Bronchial epithelial cell (primary cell): Measurements from ENCODE around the gene LST1. TPM values are rescaled to one million over a fixed set of nuclear protein-coding genes. Genes with fewer than 3 reads are reported as not detected.

ENCODE experiments used
- DNase-seq: peaks from one replicate; pipeline ENCODE4 v3.0.0-alpha.2; 2010; ENCODE audit warnings: low read depth
- FAIRE-seq: peaks from 2 replicates; lab custom pipeline; 2011; peaks lifted over from hg19 to GRCh38; lab: Jason Lieb, UNC
- H3K27me3 ChIP-seq: 2 replicates; pipeline ENCODE4 v1.5.1; 2011; ENCODE audit warnings: low read length; ENCODE audit not compliant: control insufficient read depth, insufficient read depth
- H3K36me3 ChIP-seq: 2 replicates; pipeline ENCODE4 v1.5.1; 2011; ENCODE audit warnings: low read length; ENCODE audit not compliant: control insufficient read depth, insufficient read depth
- H3K4me3 ChIP-seq: 2 replicates; pipeline ENCODE4 v1.5.1; 2011; ENCODE audit warnings: mild to moderate bottlenecking, low read depth, low read length, control low read depth
- total RNA-seq: library from RNA; depleted of rRNA; stranded (reverse); fragments of >200 nt; gene quantifications from 2 replicates; pipeline ENCODE4 v1.2.1, GENCODE V29; 2014
- TF ChIP-seq, protein P1 (sequence below): IDR thresholded peaks from 2 replicates; pipeline ENCODE4 v1.5.1; 2011; ENCODE audit warnings: mild to moderate bottlenecking, moderate library complexity, low read length, control low read depth, inconsistent platforms; ENCODE audit not compliant: insufficient read depth, severe bottlenecking

Gene LST1
- total RNA-seq, 1 donor from 2014 or later = not detected

DNA sequence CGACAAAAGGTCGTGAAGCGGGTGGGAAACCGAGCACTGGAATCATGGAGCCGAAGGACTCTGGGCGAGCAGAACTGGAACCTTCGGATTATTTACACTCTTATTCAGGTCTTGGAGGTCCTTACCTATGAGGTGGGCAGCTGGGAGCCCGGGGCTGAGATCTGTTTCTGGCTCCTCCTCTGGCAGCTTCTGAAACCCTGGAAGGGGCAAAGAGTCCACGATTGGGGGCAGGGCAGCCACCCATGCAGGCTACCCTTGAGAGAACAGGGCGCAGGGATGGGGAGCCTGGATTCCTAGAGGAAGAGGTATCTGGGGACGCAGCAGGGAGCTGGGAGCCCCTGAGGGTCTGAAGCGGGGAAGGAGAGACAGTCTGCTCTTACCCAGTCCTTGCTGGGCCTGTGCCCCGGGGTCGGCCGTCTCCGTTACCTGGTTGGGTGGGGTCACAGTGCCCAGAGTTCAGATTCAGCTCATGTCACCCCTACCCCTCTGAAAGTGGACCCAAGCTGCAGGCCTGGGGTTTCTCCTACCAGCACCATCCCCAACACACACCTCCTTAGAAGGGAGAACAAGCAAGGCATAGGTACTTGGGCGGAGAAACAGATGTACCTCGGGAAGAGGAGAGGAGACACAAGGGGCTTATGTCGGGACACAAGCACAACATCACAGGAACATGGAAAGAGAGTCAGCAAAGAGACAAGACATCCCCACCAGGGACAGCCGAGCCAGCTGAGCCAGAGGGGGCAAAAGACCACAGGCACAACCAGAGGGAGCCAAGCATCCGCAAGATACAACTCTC, 4.4 kb upstream of the LST1 start:
- no peaks in the 10 kb centered on the region for H3K27me3 ChIP-seq
- TF ChIP-seq, protein P1, sequence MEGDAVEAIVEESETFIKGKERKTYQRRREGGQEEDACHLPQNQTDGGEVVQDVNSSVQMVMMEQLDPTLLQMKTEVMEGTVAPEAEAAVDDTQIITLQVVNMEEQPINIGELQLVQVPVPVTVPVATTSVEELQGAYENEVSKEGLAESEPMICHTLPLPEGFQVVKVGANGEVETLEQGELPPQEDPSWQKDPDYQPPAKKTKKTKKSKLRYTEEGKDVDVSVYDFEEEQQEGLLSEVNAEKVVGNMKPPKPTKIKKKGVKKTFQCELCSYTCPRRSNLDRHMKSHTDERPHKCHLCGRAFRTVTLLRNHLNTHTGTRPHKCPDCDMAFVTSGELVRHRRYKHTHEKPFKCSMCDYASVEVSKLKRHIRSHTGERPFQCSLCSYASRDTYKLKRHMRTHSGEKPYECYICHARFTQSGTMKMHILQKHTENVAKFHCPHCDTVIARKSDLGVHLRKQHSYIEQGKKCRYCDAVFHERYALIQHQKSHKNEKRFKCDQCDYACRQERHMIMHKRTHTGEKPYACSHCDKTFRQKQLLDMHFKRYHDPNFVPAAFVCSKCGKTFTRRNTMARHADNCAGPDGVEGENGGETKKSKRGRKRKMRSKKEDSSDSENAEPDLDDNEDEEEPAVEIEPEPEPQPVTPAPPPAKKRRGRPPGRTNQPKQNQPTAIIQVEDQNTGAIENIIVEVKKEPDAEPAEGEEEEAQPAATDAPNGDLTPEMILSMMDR = no peak
- no peaks in the 10 kb centered on the region for H3K36me3 ChIP-seq
- FAIRE-seq (no peak), DNase-seq (no peak)
- peak overlapping the region; percentile 68 for H3K4me3 ChIP-seq

GRCh38 chr6:31582230-31582643, 3.8 kb upstream of the LST1 start, which contains the start of gene LTB:
Gene LTB (minus strand): TSS chr6:31582424. CDS start chr6:31582417, 7 bp downstream.
- no peaks in the 10 kb centered on the region for H3K36me3 ChIP-seq
- H3K27me3 ChIP-seq = no peaks in the 10 kb centered on the region
- TF ChIP-seq, protein P1 = no peak
- peak within 1 kb of the TSS; percentile 68 for H3K4me3 ChIP-seq
- DNase-seq (no peak), FAIRE-seq (no peak)

DNA sequence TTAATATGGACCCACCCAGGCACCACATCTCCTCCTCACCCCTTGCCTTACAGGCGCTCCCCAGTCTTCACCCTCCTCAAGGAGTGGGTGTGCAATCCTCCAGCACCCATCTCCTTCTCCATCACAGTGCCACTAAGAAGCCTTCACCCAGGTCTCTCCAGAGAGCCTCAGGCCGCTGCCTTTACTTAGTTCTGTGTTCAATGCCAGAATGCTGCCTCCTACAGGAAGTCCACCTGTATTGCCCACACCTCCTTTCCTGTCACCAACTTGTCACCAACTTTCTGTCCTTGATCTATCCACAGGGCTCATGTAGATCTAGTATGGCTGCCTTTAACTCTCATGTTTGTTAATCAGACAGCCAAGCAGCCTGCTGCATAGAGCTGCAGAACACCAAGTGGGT, 586 bp upstream of the LST1 start:
- FAIRE-seq (no peak), DNase-seq (no peak)

DNA sequence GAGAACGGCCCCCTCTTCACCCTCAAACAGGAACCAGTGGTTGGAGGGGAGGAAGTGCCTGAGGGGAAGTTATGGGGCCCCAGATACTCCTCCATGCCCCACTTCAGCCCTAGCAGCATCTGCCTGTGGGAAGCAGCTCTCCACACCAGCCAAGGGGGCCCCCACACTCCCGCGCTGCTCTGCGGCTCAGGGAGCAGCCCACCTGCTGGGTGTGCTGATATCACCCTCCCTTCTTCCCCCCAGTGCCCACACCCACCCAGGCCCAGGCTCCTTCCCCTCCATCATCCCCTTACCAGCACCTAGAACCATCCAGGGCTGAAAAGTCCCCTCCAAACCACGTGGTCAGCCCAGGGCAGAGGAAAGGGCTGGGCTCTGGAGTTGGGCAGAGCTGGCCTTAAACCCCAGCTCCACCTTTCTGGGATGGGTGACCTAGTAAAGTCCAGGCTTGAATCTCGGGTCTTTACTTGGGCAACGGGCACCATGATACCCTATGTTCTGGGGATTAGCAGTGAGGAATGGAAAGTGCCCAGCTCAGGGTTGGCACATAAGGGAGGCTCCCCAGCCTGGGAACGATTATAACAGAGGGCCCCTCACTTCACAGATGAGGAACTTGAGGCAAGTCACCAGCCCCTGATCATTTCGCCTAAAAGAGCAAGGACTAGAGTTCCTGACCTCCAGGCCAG, 663 bp downstream of the LST1 start:
- no peaks in the 10 kb centered on the region for H3K36me3 ChIP-seq
- H3K4me3 ChIP-seq = no peak overlapping the region
- no peaks in the 10 kb centered on the region for H3K27me3 ChIP-seq
- TF ChIP-seq, protein P1 = no peak
- FAIRE-seq (no peak), DNase-seq (no peak)

More for the DNA sequence above, 586 bp upstream of the LST1 start:
- Histone ChIP-seq H3K27me3 (no peaks in the 10 kb centered on the region), H3K4me3 (no peak overlapping the region), H3K36me3 (no peaks in the 10 kb centered on the region)
- TF ChIP-seq, protein P1 = peak; percentile 5

DNA sequence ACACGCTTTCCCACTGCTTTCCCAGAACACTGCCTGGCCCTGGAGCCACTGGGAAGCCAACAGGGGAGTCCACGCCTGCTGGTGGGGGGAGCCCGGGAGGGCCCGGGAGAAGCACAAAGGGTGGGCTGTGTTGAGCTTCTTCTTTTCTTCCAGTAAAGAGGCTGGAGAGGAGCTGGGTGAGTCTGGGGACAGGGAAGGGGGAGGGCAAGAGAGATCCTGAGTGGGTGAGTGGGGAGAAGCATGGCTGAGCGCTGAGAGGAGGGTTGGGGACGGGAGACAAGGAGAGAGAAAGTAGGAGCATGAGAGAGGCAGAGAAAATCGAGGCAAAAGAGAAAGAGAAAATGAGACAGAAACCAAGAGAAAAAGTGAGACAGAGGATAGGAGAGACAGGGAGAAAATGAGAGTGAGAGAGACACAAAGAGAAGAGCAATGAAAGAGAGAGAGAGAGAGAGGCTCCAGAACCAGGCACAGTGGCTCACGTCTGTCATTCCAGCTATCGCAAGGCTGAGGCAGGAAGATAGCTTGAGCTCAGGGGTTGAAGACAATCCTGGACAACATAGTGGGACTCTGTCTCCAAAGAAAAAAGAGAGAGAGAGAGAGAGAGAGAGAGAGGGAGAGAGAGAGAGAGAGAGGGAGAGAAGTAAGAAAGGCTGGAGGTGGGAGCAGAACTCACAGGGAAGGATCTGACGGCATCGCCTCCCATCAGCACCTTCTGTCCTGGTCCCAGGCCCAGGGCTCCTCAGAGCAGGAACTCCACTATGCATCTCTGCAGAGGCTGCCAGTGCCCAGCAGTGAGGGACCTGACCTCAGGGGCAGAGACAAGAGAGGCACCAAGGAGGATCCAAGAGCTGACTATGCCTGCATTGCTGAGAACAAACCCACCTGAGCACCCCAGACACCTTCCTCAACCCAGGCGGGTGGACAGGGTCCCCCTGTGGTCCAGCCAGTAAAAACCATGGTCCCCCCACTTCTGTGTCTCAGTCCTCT, 2.0 kb downstream of the LST1 start:
- H3K27me3 ChIP-seq = no peaks in the 10 kb centered on the region
- H3K4me3 ChIP-seq = no peak overlapping the region
- TF ChIP-seq, protein P1 = no peak
- FAIRE-seq (no peak), DNase-seq (no peak)
- no peaks in the 10 kb centered on the region for H3K36me3 ChIP-seq
